BJ (cell line): ENCODE measurements around the gene OSBPL5. TPM values are rescaled to one million over a fixed set of nuclear protein-coding genes. Genes with fewer than 3 reads are reported as not detected.
A peak's percentile ranks its signal among the peaks of the same experiment; 100 is the strongest.

Experiments used
- CTCF ChIA-PET: fragments of 350-600 bp; formaldehyde crosslinking; extraction: SDS; loops from one replicate; lab custom pipeline; 2021; ENCODE audit warnings: antibody characterized with exemption, inconsistent platforms; lab: Yijun Ruan, JAX
- POLR2A ChIA-PET: fragments of 300-600 bp; sonication (Branson Sonifier 250); formaldehyde crosslinking; extraction: SDS; loops from one replicate; lab custom pipeline; 2021; ENCODE audit warnings: antibody characterized with exemption; lab: Charles Lee
- DNase-seq: peaks from one replicate; pipeline ENCODE4 v3.0.0-alpha.2; 2011; ENCODE audit warnings: low read depth
- H3K27me3 ChIP-seq: 2 replicates; pipeline ENCODE4 v1.6.0; 2011; ENCODE audit warnings: low read length; ENCODE audit not compliant: control insufficient read depth, insufficient read depth
- H3K36me3 ChIP-seq: 2 replicates; pipeline ENCODE4 v1.5.1; 2011; ENCODE audit warnings: low read length; ENCODE audit not compliant: control insufficient read depth, insufficient read depth
- H3K4me3 ChIP-seq: 2 replicates; pipeline ENCODE4 v1.5.1; 2011; ENCODE audit warnings: low read depth, mild to moderate bottlenecking, control low read depth, low read length
- polyA plus RNA-seq: library from polyadenylated mRNA; depleted of rRNA; stranded (reverse); fragments of >200 nt; gene quantifications from 2 replicates; pipeline ENCODE4 v1.2.3, GENCODE V29; 2011
- TF ChIP-seq, protein P1 (sequence below): IDR thresholded peaks from 2 replicates; pipeline ENCODE4 v1.5.1; 2011; ENCODE audit warnings: low read depth, mild to moderate bottlenecking, control low read depth, inconsistent platforms, low read length, moderate library complexity; ENCODE audit not compliant: insufficient read depth

OSBPL5 gene
- polyA plus RNA-seq, 1 experiment, result 20.8 TPM

DNA sequence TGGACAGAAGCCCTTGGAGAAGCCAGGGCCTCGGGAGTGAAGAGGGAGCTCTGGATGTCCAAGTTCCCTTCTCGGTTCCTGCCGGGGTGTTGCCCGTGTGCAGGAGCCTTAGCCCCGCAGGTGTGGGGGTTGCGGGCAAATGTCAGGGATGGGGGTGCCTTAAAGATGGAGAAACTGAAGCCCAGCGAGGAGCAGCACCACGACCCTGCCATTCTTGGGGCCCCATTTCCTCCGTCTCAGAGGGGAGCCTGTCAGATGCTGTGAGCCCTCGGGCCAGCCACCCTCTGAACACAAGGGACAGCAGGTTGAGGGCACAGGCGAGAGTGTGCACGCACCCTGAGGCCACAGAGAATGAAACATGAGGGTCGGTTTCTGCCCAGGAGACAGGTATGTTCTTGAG is 6.3 kb downstream of the OSBPL5 start:
- TF ChIP-seq, protein P1, sequence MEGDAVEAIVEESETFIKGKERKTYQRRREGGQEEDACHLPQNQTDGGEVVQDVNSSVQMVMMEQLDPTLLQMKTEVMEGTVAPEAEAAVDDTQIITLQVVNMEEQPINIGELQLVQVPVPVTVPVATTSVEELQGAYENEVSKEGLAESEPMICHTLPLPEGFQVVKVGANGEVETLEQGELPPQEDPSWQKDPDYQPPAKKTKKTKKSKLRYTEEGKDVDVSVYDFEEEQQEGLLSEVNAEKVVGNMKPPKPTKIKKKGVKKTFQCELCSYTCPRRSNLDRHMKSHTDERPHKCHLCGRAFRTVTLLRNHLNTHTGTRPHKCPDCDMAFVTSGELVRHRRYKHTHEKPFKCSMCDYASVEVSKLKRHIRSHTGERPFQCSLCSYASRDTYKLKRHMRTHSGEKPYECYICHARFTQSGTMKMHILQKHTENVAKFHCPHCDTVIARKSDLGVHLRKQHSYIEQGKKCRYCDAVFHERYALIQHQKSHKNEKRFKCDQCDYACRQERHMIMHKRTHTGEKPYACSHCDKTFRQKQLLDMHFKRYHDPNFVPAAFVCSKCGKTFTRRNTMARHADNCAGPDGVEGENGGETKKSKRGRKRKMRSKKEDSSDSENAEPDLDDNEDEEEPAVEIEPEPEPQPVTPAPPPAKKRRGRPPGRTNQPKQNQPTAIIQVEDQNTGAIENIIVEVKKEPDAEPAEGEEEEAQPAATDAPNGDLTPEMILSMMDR, result no peak
- DNase-seq, result no peak
- Histone ChIP-seq H3K36me3 (peaks cover 2% of the 10 kb centered on the region), H3K4me3 (no peak overlapping the region), H3K27me3 (no peaks in the 10 kb centered on the region)
- POLR2A ChIA-PET, result no interaction called here
- CTCF ChIA-PET, result interaction anchor here (1.0 kb wide), 1 partner anchor 67 kb away, joined by 3 read pairs; no protein-coding TSS in a partner anchor

GRCh38 chr11:3158131-3158591 is 6.9 kb downstream of the OSBPL5 start:
- Histone ChIP-seq H3K36me3 (peaks cover 2% of the 10 kb centered on the region), H3K4me3 (no peak overlapping the region), H3K27me3 (no peaks in the 10 kb centered on the region)
- DNase-seq, result no peak
- TF ChIP-seq, protein P1, result no peak
- CTCF ChIA-PET, result interaction anchor here (1.0 kb wide), 1 partner anchor 67 kb away, joined by 3 read pairs; no protein-coding TSS in a partner anchor
- POLR2A ChIA-PET, result no interaction called here

- H3K27me3 ChIP-seq, result no peaks in the 10 kb centered on the region
- ChIA-PET POLR2A (no interaction called here), CTCF (interaction anchor here (1.0 to 1.6 kb wide), 2 partner anchors 66 kb away, joined by 3 to 4 read pairs; no protein-coding TSS in a partner anchor)
- TF ChIP-seq, protein P1, result no peak
- no peak for DNase-seq
- H3K36me3 ChIP-seq, result peaks cover 2% of the 10 kb centered on the region
- H3K4me3 ChIP-seq, result no peak overlapping the region
Observed at GRCh38 chr11:3157381-3158130, 7.6 kb downstream of the OSBPL5 start.

GRCh38 chr11:3156661-3157311 is 8.3 kb downstream of the OSBPL5 start:
- no peaks in the 10 kb centered on the region for H3K27me3 ChIP-seq
- no peak overlapping the region for H3K4me3 ChIP-seq
- POLR2A ChIA-PET, result no interaction called here
- peaks cover 2% of the 10 kb centered on the region for H3K36me3 ChIP-seq
- DNase-seq, result no peak
- CTCF ChIA-PET, result interaction anchor here (1.6 kb wide), 2 partner anchors 39 to 65 kb away, joined by 4 to 5 read pairs; no protein-coding TSS in a partner anchor
- TF ChIP-seq, protein P1, result no peak

DNA sequence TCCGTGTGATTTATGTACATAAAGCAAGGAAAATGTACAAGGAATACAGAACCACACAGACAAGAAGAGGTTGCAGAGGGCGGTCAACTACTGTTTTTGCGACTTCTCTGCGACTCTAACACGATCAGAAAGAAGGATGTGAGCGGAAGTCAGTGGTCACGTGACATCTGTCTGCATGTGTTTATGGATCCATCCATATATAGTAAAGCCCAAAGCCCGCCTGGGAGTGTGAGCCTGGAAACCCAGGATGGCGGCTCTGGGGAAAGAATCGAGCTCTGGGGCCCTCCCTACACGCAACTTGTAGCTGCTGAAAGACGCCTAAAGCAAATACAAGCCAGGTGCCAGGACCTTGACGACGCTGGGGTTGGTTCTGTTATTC is 8.8 kb downstream of the OSBPL5 start:
- ChIA-PET CTCF (interaction anchor here (1.6 kb wide), 2 partner anchors 39 to 65 kb away, joined by 4 to 5 read pairs; no protein-coding TSS in a partner anchor), POLR2A (no interaction called here)
- peak overlapping the region; percentile 20; the same call in 1 of the 2 replicates for H3K4me3 ChIP-seq

More for the DNA sequence above, 8.8 kb downstream of the OSBPL5 start:
- Histone ChIP-seq H3K36me3 (peaks cover 4% of the 10 kb centered on the region), H3K27me3 (no peaks in the 10 kb centered on the region)
- no peak for DNase-seq
- TF ChIP-seq, protein P1, result no peak
